ENCODE results near the gene METTL1.

METTL1 gene

DNA sequence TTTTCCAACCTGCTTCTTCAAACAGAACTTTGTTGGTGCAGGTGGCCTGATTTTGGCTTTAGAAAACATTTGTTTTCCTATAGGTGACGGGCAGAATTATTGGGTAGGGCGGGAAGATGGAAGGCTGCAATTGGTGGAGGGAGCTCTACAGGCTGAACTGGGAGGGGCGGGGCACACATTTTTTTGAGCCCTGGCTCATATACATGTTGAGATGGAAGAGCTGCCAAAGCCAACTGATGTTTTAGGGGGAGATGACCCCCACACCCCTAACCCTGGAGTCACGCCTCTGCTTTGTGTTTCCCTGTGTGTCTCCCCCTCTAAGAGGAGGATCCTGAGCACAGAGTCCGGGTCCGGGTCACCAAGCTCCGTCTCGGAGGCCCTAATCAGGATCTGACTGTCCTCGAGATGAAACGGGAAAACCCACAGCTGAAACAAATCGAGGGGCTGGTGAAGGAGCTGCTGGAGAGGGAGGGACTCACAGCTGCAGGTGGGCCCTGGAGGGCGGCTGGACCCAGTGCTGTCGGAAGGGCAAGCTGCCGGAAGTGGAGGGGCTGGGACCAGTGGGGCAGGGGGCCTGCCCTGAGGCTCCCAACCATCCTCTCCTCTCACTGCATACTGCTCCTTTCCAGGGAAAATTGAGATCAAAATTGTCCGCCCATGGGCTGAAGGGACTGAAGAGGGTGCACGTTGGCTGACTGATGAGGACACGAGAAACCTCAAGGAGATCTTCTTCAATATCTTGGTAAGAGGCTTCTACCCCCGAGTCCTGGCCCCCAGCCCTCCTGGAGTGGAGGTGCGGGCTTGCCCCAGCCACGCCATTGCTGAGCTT lies 51.9 kb downstream of the METTL1 start:
- TF ChIP-seq, protein P1, sequence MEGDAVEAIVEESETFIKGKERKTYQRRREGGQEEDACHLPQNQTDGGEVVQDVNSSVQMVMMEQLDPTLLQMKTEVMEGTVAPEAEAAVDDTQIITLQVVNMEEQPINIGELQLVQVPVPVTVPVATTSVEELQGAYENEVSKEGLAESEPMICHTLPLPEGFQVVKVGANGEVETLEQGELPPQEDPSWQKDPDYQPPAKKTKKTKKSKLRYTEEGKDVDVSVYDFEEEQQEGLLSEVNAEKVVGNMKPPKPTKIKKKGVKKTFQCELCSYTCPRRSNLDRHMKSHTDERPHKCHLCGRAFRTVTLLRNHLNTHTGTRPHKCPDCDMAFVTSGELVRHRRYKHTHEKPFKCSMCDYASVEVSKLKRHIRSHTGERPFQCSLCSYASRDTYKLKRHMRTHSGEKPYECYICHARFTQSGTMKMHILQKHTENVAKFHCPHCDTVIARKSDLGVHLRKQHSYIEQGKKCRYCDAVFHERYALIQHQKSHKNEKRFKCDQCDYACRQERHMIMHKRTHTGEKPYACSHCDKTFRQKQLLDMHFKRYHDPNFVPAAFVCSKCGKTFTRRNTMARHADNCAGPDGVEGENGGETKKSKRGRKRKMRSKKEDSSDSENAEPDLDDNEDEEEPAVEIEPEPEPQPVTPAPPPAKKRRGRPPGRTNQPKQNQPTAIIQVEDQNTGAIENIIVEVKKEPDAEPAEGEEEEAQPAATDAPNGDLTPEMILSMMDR (IDR thresholded peaks at IDR 0.05; ENCODE audit: low read depth, low read length): no peak

DNA sequence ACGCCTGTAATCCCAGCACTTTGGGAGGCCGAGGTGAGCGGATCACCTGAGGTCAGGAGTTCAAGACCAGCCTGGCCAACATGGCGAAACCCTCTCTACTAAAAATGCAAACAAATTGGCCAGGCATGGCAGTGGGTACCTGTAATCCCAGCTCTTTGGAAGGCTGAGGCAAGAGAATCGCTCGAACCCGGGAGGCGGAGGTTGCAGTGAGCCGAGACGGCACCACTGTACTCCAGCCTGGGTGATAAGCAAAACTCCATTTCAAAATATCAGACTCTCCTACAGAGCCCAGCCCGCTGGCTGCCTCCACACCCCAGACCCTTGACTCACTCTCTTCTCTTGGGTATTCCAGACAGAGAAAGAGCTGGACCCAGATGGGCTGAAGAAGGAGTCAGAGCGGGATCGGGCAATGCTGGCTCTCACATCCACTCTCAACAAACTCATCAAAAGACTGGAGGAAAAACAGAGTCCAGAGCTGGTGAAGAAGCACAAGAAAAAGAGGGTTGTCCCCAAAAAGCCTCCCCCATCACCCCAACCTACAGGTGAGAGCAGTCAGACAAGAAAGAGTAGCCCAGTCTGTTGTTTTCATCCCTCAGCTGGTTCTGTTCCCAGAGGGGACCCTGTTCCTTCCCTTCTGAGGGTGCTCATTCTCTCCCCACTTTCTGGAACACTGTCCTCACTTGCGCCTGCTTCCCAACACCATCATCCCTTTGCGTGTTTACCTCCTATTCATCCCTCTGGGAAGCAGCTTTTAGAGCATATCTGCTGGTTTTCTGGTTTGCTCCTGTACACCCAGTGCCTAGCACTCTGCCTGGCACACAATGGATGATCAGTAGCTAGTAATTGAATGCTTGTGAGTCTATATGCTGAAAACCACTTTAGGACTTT lies 53.0 kb downstream of the METTL1 start:
- TF ChIP-seq, protein P1 (IDR thresholded peaks at IDR 0.05; ENCODE audit: low read depth, low read length): no peak
- no peak for DNase-seq (ENCODE audit: extremely low read depth, low read depth)

More for the DNA sequence above, 51.9 kb downstream of the METTL1 start:
- no peak for DNase-seq (ENCODE audit: extremely low read depth, low read depth)
